Mucosa of descending colon (tissue), 3 donors: ENCODE measurements around the gene IQCH. TPM values are rescaled to one million over a fixed set of nuclear protein-coding genes. Genes with fewer than 3 reads are reported as not detected.
A peak's percentile ranks its signal among the peaks of the same experiment; 100 is the strongest.

ENCODE experiments used
- ATAC-seq: fragments of 200-7000 bp; cut with Tn5 transposase; one replicate; pipeline ENCODE4 v1.9.1; 2020; ENCODE audit warnings: mild to moderate bottlenecking, moderate library complexity
- DNase-seq, 3 donors: peaks; one replicate each; pipeline ENCODE4 v3.0.0-alpha.2; 2020
- H3K36me3 ChIP-seq: fragments of 200-600 bp; one replicate; pipeline ENCODE4 v1.8.0; 2021; ENCODE audit warnings: low read depth, mild to moderate bottlenecking
- H3K4me1 ChIP-seq: fragments of 200-600 bp; one replicate; pipeline ENCODE4 v1.8.0; 2021; ENCODE audit warnings: low read depth, mild to moderate bottlenecking
- H3K4me3 ChIP-seq: fragments of 200-600 bp; one replicate; pipeline ENCODE4 v1.8.0; 2021; ENCODE audit warnings: mild to moderate bottlenecking
- H3K9me3 ChIP-seq: fragments of 200-600 bp; one replicate; pipeline ENCODE4 v1.8.0; 2021; ENCODE audit warnings: mild to moderate bottlenecking
- CTCF ChIP-seq: fragments of 200-600 bp; IDR thresholded peaks from one replicate; pipeline ENCODE4 v1.8.0; 2022; ENCODE audit warnings: antibody characterized with exemption, mild to moderate bottlenecking
- intact Hi-C, 2 donors: fragments of 100-400 bp; cut with DNase I in 1 of 2; cut with micrococcal nuclease in 1 of 2; formaldehyde crosslinking; loops; one replicate each; pipeline versions ENCODE4 v1.11.0 to v1.11.1; 2022; cut with DNase I, micrococcal nuclease
- long read RNA-seq, 2 donors: library from polyadenylated mRNA; unstranded; transcript quantifications; one replicate each; pipeline ENCODE4 v2.0.0, GENCODE V29; 2019 to 2021
- total RNA-seq, 3 donors: library from RNA; stranded (reverse); fragmentation: NEBNext Ultra II Directional in 2 of 3; extraction: Animal tissue kit (Norgen Biotek cat#: 25700) in 2 of 3; gene quantifications; one replicate each; pipeline versions ENCODE4 v1.2.1 to v1.2.4, GENCODE V29; 2021 to 2023
- donor health status: DM: no; HTN: no; CAD: no; lungs with moderate emphysema.
- donor health status: DM: no; HTN: no; CAD: no.
- donor health status: DM: no; HTN: yes; CAD: no.

IQCH gene
- 1 to 10 TPM; 2.2 to 3.0 (median 2.2) TPM for total RNA-seq
- long read RNA-seq, donor 1, partial matches to known transcripts: 0 of 4 reads
- long read RNA-seq, donor 1, other reads (novel, unspliced or antisense): 4 of 4 reads
- long read RNA-seq, donor 2, partial matches to known transcripts: 0 of 2 reads
- long read RNA-seq, donor 2, other reads (novel, unspliced or antisense): 1 of 2 reads

DNA sequence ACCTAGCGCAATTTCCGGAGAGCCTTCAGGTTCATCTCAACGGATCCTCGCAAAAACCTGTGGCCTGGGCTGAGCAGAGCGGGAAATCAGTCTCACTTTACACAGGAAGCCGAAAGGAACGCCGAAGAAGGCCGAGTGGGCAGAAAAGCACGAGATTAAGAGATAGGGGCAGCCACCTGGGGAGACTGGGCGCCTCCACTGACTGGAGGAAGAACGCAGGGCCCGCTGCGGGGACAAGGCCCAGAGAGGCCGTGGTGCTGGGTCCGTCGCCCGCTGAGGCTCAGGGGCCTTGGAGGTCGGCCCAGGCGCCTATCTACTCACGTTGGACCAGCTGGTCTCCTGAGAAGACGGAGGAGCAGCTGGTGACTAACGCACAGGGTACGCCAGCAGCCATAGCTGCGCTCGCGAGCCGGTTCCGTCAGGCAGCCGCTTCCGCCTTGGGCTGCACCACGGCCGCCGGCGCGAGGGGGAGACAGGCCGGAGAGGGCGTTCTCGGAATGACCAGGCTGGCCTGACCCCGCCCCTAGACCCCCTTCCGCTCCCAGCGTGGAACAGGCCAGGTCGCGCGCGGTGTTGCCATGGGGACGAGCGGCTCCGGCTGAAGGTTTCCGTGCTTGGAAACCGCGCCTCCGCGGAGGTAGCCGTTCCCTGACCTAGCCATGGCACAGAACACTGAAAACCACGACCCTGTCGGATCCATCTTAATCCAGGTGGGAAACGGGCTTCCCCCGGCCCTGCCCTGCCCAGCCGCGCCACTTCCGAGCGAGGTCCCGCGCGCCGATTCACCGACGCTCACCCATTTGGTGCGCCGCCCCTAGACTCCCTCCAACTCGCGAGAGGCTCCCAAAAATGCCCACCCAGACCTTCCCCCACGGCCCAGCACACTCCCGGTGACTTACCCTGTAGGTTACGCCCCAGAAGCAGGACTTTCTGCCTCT, at the start of gene IQCH, which contains the start of gene AAGAB:
IQCH (plus strand) TSS at position 549 of the 938 bp plus-strand sequence; CDS start at position 660, 111 bp downstream.
AAGAB (minus strand) TSS at position 424 of the 938 bp plus-strand sequence; CDS start at position 394, 30 bp downstream.
- peaks cover 13% of the 10 kb centered on the region for H3K4me1 ChIP-seq
- ATAC-seq (peak; percentile 99), DNase-seq (peak; percentile 98 to 100 (median 99))
- no peak for TF ChIP-seq CTCF
- no peaks in the 10 kb centered on the region for H3K9me3 ChIP-seq
- peak within 1 kb of the TSS; percentile 93 for H3K4me3 ChIP-seq
- H3K36me3 ChIP-seq: no peaks in the 10 kb centered on the region
- intact Hi-C loops: no loop called here

DNA sequence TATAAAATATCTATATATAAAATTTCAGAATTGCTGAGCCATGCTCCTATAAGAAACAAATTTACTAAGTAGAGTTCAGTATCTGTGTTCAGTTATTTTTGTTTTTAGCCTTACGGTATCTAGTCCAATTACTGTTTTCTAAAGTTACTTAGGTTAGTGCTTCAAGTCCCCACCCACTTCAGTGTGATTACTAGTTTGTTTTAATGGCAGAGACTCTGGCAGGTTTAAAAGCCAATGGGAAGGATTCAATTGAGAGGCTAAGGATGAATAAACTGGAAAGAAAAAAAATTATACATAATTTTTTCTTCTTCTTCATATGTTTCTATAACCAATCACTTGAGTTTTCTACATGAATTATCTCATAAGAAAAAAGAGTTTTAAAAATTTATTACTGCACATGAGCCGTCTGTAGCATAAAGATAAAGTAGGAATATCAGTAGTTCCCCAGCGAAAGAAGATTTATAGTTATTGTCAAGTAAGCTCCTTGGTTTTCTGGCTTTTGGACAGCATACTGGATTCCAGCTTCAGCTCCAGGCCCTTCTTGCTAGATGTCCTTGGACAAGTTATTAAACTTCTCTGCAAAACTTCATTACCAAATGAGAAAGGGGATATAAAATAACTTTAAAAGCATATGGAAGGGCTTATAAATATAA, 46.9 kb upstream of the IQCH start:
- DNase-seq (no peak), ATAC-seq (no peak)
- TF ChIP-seq CTCF: no peak
- Histone ChIP-seq H3K4me1 (no peaks in the 10 kb centered on the region), H3K9me3 (no peaks in the 10 kb centered on the region), H3K4me3 (no peak overlapping the region), H3K36me3 (no peaks in the 10 kb centered on the region)
- intact Hi-C loops: no loop called here

GRCh38 chr15:67208396-67208795, 46.2 kb upstream of the IQCH start:
- intact Hi-C loops: no loop called here
- H3K4me1 ChIP-seq: no peaks in the 10 kb centered on the region
- no peaks in the 10 kb centered on the region for H3K36me3 ChIP-seq
- ATAC-seq (no peak), DNase-seq (no peak)
- no peaks in the 10 kb centered on the region for H3K9me3 ChIP-seq
- no peak overlapping the region for H3K4me3 ChIP-seq
- no peak for TF ChIP-seq CTCF

- no peaks in the 10 kb centered on the region for H3K36me3 ChIP-seq
- ATAC-seq (no peak), DNase-seq (no peak)
- intact Hi-C loops: no loop called here
- H3K4me1 ChIP-seq: no peaks in the 10 kb centered on the region
- no peaks in the 10 kb centered on the region for H3K9me3 ChIP-seq
- no peak overlapping the region for H3K4me3 ChIP-seq
- no peak for TF ChIP-seq CTCF
These were observed 43.9 kb upstream of the IQCH start for GRCh38 chr15:67210555-67211168.

- no peak for TF ChIP-seq CTCF
- no peak overlapping the region for H3K4me3 ChIP-seq
- no peaks in the 10 kb centered on the region for H3K4me1 ChIP-seq
- H3K9me3 ChIP-seq: no peaks in the 10 kb centered on the region
- DNase-seq (no peak), ATAC-seq (no peak)
- intact Hi-C loops: no loop called here
- no peaks in the 10 kb centered on the region for H3K36me3 ChIP-seq
These were observed 41.8 kb upstream of the IQCH start for GRCh38 chr15:67212684-67213367.
